Activated CD8-positive, alpha-beta T cell treated with anti-CD3 and anti-CD28 coated beads, Interleukin-2, amount 10 ng/mL, durations not matched to agents 7 days and 5 days (primary cell): Measurements from ENCODE around the gene DUOXA1. TPM values are rescaled to one million over a fixed set of nuclear protein-coding genes. Genes with fewer than 3 reads are reported as not detected.
A peak's percentile ranks its signal among the peaks of the same experiment; 100 is the strongest.

Experiments
- ATAC-seq: fragments of 150-1000 bp; cut with Tn5 transposase; one replicate; pipeline ENCODE4 v1.10.0; 2021; ENCODE audit warnings: moderate library complexity
- CTCF ChIA-PET: fragments of 350-600 bp; sonication (Branson Sonifier 250); formaldehyde crosslinking; loops from one replicate; lab custom pipeline; 2021; ENCODE audit warnings: antibody characterized with exemption; lab: Charles Lee
- POLR2A ChIA-PET: fragments of 350-600 bp; sonication (Branson Sonifier 250); formaldehyde crosslinking; loops from one replicate; lab custom pipeline; 2021; ENCODE audit warnings: antibody characterized with exemption; lab: Charles Lee
- DNase-seq: peaks from one replicate; pipeline ENCODE4 v3.0.0-alpha.2; 2020
- H3K27ac Mint-ChIP-seq: one replicate; pipeline ENCODE4 v1.8.0; 2021; ENCODE audit warnings: mild to moderate bottlenecking, mixed read lengths
- H3K27me3 Mint-ChIP-seq: one replicate; pipeline ENCODE4 v1.8.0; 2021; ENCODE audit warnings: low read depth, mixed read lengths
- H3K36me3 Mint-ChIP-seq: one replicate; pipeline ENCODE4 v1.8.0; 2021; ENCODE audit warnings: low read depth, mixed read lengths
- H3K4me1 Mint-ChIP-seq: one replicate; pipeline ENCODE4 v1.8.0; 2021; ENCODE audit warnings: low read depth, mixed read lengths
- H3K4me3 Mint-ChIP-seq: one replicate; pipeline ENCODE4 v1.8.0; 2021; ENCODE audit warnings: mild to moderate bottlenecking, mixed read lengths
- H3K9me3 Mint-ChIP-seq: one replicate; pipeline ENCODE4 v1.8.0; 2022; ENCODE audit warnings: mixed read lengths; ENCODE audit not compliant: insufficient read depth
- total RNA-seq, 2 experiments: library from RNA; stranded (reverse); gene quantifications; one replicate each; pipeline ENCODE4 v1.2.3, GENCODE V29; 2021

Gene DUOXA1
- not detected for total RNA-seq

DNA sequence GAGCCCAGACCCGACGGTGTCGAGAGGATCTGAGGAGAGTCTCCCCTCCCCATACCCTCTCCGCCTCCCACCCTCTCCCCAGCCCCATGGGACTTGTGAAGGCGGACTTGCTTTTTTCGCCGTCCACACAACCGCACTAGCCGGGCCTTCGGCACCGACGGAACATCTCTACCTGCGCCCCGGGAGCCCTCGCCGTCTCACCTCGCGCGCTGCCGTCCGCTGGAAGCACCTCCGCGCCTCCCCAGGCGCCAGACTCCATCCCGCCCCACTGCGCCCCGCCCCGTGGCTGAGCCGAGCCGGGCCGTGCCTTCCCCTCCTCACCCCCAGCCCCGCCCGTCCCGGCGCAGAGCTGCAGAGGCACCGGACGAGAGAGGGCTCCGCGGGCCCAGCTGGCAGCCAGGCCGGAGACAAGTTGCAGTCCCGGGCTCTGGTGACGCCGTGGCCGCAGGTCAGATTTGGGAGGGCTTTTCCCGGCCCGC, at the start of gene DUOXA1, which contains the start of gene DUOX1:
DUOXA1 (minus strand) TSS at position 229 of the 479 bp plus-strand sequence. CDS start 6,865 bp downstream, outside the sequence.
DUOX1 (plus strand) TSS at position 344 of the 479 bp plus-strand sequence. CDS start 1,973 bp downstream, outside the sequence.
- Mint-ChIP-seq H3K27me3 (peaks cover 76% of the 10 kb centered on the region), H3K9me3 (no peaks in the 10 kb centered on the region)
- CTCF ChIA-PET, result interaction anchor here (3.6 kb wide), 1 partner anchor 12 kb away, joined by 28 read pairs; no protein-coding TSS in a partner anchor

DNA sequence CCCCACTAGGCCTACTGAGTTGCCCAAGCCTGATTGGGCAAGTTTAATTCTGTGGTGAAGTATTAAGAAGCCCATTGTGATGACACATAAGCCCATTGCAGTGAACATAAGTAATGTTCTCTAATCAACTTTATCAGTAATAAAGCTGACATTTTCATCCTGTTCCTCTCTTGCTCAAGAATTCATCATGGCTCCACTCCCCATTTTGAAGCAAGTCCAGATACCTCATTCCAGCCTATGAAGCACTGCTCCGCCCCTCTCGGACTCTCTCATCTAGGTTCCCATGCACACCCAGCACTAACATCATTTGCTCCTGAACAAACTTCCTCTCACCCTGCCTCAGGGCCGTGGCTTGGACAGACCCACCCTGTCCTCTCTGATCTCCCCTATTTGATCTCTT, 47.6 kb upstream of the DUOXA1 start:
- ChIA-PET POLR2A (interaction anchor here (1.4 kb wide), 1 partner anchor 225 kb away, joined by 5 read pairs; a partner anchor contains a TSS), CTCF (interaction anchor here (1.0 to 2.5 kb wide), 5 partner anchors 9 to 59 kb away, joined by 3 to 14 read pairs (median 5); no protein-coding TSS in a partner anchor)
- Mint-ChIP-seq H3K9me3 (no peaks in the 10 kb centered on the region), H3K27ac (no peak overlapping the region), H3K27me3 (no peaks in the 10 kb centered on the region), H3K4me1 (peaks cover 22% of the 10 kb centered on the region), H3K4me3 (no peak overlapping the region), H3K36me3 (no peaks in the 10 kb centered on the region)
- DNase-seq, result no peak
- no peak for ATAC-seq

More for the DNA sequence above, at the start of gene DUOXA1, which contains the start of gene DUOX1:
- Mint-ChIP-seq H3K27ac (no peak within 1 kb of the TSS), H3K4me1 (peaks cover 2% of the 10 kb centered on the region), H3K4me3 (no peak within 1 kb of the TSS), H3K36me3 (no peaks in the 10 kb centered on the region)
- POLR2A ChIA-PET, result no interaction called here
- DNase-seq (peak; percentile 41), ATAC-seq (peak; percentile 68)

DNA sequence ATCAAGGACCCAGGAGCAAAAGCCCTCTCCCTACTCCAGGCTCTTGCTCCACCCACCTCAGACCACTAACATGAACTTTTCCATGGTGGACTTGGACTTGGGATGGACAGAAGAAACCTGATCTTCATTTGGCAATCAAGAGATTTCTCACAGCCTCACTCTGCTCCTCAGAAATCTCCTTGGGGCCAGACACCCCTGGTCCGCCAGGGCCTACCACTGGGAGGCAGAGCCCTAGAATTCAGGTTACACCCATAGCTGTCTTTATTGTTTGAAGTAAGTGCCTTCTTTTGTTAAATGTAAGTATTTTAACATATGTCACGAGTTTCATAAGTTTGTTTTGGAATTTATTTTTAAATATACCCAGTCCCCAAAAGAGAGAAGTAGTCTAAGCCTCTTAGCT, 44.9 kb upstream of the DUOXA1 start:
- DNase-seq (no peak), ATAC-seq (no peak)
- Mint-ChIP-seq H3K4me1 (no peaks in the 10 kb centered on the region), H3K4me3 (no peak overlapping the region), H3K27ac (no peak overlapping the region), H3K9me3 (no peaks in the 10 kb centered on the region), H3K27me3 (no peaks in the 10 kb centered on the region), H3K36me3 (no peaks in the 10 kb centered on the region)
- POLR2A ChIA-PET, result no interaction called here
- CTCF ChIA-PET, result interaction anchor here (1.0 kb wide), 1 partner anchor 56 kb away, joined by 3 read pairs; no protein-coding TSS in a partner anchor

DNA sequence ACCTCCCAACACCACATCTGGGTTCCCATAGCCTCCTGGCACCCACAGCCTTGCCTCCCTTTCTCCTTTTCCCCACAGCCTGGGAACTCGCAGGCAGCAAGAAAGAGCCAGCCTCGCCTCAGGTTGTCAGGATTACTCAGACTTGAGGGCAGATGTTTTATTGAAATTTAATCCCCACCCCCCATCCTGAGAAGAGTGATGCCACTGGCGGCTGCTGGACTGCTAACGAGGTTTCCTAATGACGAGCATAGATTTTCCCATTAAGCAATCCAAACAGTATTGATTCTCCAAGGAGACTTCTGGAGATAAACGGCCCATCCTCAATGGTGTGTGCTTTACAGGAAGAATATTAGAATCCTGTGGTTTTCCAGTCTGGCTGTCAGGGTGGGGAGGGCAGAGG, 44.4 kb upstream of the DUOXA1 start:
- H3K9me3 Mint-ChIP-seq, result no peaks in the 10 kb centered on the region
- ChIA-PET POLR2A (no interaction called here), CTCF (no interaction called here)
- no peak for DNase-seq
- no peaks in the 10 kb centered on the region for H3K36me3 Mint-ChIP-seq
- no peak overlapping the region for H3K27ac Mint-ChIP-seq
- no peak for ATAC-seq
- H3K27me3 Mint-ChIP-seq, result no peaks in the 10 kb centered on the region
- no peaks in the 10 kb centered on the region for H3K4me1 Mint-ChIP-seq
- no peak overlapping the region for H3K4me3 Mint-ChIP-seq

DNA sequence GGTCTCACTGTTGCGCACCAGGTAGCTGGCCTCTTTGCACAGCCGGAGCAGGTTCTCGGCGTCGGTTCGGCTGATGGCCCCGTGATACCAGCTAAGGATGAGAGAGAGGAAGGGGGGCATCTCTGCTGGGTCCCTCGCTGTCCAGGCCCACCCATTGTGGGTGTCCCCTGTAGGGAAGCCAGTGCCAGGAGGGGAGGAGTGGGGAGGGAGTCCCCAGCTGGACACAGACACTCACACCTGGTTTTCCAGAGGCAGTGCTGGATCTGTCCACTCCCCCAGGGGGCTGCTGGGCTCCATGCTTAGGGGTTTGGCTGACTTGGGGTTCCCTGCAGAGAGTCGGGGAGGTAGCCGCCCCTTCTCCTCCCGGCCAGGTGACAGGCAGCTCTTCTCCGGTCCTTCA, 42.2 kb upstream of the DUOXA1 start:
- CTCF ChIA-PET, result interaction anchor here (1.3 to 13.2 kb wide), 3 partner anchors 9 to 34 kb away, joined by 3 to 191 read pairs (median 8); no protein-coding TSS in a partner anchor
- POLR2A ChIA-PET, result interaction anchor here (0.9 to 1.0 kb wide), 2 partner anchors 26 to 28 kb away, joined by 3 to 7 read pairs; no protein-coding TSS in a partner anchor
- H3K4me3 Mint-ChIP-seq, result no peak overlapping the region
- H3K36me3 Mint-ChIP-seq, result no peaks in the 10 kb centered on the region
- H3K27me3 Mint-ChIP-seq, result no peaks in the 10 kb centered on the region
- H3K27ac Mint-ChIP-seq, result no peak overlapping the region
- peaks cover 2% of the 10 kb centered on the region for H3K4me1 Mint-ChIP-seq
- no peak for ATAC-seq
- no peaks in the 10 kb centered on the region for H3K9me3 Mint-ChIP-seq
- no peak for DNase-seq

- H3K4me3 Mint-ChIP-seq, result no peak overlapping the region
- no peaks in the 10 kb centered on the region for H3K27me3 Mint-ChIP-seq
- peaks cover 18% of the 10 kb centered on the region for H3K4me1 Mint-ChIP-seq
- H3K36me3 Mint-ChIP-seq, result no peaks in the 10 kb centered on the region
- H3K27ac Mint-ChIP-seq, result no peak overlapping the region
- DNase-seq (no peak), ATAC-seq (no peak)
- H3K9me3 Mint-ChIP-seq, result no peaks in the 10 kb centered on the region
- ChIA-PET CTCF (interaction anchor here (1.6 to 13.2 kb wide), 4 partner anchors 7 to 36 kb away, joined by 4 to 191 read pairs (median 10); no protein-coding TSS in a partner anchor), POLR2A (interaction anchor here (1.0 kb wide), 1 partner anchor 417 kb away, joined by 3 read pairs; no protein-coding TSS in a partner anchor)
Observed at GRCh38 chr15:45169608-45170480, 40.2 kb upstream of the DUOXA1 start.

DNA sequence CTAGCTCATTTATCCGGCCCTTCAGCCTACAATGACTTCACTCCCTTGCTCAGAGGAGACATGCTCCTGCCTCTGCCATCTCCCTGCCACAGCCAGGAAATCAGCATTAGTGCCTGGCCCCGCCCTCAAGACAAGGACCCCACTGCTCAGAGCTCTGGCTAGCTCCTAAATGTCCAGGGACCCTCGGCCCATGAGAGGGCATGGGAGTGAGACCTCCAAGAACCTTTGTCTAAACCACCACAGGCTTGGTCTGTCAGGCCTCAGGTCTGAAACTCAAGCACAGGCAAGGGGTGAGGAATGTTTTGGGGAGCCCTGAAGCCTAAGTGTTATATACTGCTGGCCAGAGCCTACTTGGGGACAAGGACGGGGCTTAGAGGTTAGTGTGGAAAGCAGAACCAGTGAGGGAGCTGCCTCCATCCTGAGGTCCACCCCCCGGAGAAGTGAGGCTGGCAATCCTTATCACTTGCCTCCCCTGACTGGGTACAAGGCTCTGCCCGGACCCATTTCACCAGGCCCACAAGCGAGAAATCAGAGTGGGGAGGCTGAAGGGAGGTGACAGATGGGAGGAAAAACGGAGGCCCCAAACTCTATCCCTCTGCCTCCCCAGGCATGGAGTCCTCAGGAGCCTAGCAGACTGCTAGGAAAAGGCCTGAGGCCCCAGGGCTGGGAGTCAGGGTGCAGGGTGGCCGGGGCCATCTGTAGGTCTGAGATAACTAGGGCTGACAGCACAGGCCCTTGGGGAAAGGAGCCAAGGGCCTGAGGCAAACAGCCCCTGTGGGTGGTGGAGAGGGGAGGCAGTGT, 39.3 kb upstream of the DUOXA1 start:
- H3K36me3 Mint-ChIP-seq, result no peaks in the 10 kb centered on the region
- no peaks in the 10 kb centered on the region for H3K9me3 Mint-ChIP-seq
- ATAC-seq, result no peak
- H3K4me1 Mint-ChIP-seq, result peaks cover 18% of the 10 kb centered on the region
- DNase-seq, result no peak
- H3K4me3 Mint-ChIP-seq, result no peak overlapping the region
- H3K27me3 Mint-ChIP-seq, result no peaks in the 10 kb centered on the region
- ChIA-PET POLR2A (interaction anchor here (1.0 to 2.3 kb wide), 4 partner anchors 12 to 418 kb away, joined by 3 to 12 read pairs (median 6); no protein-coding TSS in a partner anchor), CTCF (interaction anchor here (1.6 to 13.2 kb wide), 11 partner anchors 8 to 234 kb away, joined by 4 to 191 read pairs (median 7); a partner anchor contains a TSS)
- H3K27ac Mint-ChIP-seq, result no peak overlapping the region

- DNase-seq (no peak), ATAC-seq (no peak)
- Mint-ChIP-seq H3K27me3 (no peaks in the 10 kb centered on the region), H3K36me3 (no peaks in the 10 kb centered on the region), H3K27ac (no peak overlapping the region), H3K4me3 (no peak overlapping the region), H3K9me3 (no peaks in the 10 kb centered on the region), H3K4me1 (peaks cover 20% of the 10 kb centered on the region)
- ChIA-PET CTCF (interaction anchor here (1.6 to 13.2 kb wide), 11 partner anchors 9 to 234 kb away, joined by 4 to 191 read pairs (median 8); a partner anchor contains a TSS), POLR2A (interaction anchor here (1.3 to 2.3 kb wide), 5 partner anchors 11 to 37 kb away, joined by 3 to 12 read pairs (median 6); partner anchors contain the start of gene SHF)
Observed at GRCh38 chr15:45168286-45168685, 38.6 kb upstream of the DUOXA1 start.

GRCh38 chr15:45167631-45168205, 38.0 kb upstream of the DUOXA1 start:
- ChIA-PET POLR2A (interaction anchor here (0.9 to 2.3 kb wide), 9 partner anchors 8 to 234 kb away, joined by 3 to 12 read pairs (median 6); partner anchors contain the start of gene SHF), CTCF (interaction anchor here (1.0 to 13.2 kb wide), 13 partner anchors 10 to 235 kb away, joined by 4 to 191 read pairs (median 7); a partner anchor contains a TSS)
- H3K27ac Mint-ChIP-seq, result peak overlapping the region; percentile 75
- no peaks in the 10 kb centered on the region for H3K36me3 Mint-ChIP-seq
- H3K4me3 Mint-ChIP-seq, result peak overlapping the region; percentile 67
- ATAC-seq (no peak), DNase-seq (no peak)
- H3K27me3 Mint-ChIP-seq, result no peaks in the 10 kb centered on the region
- peaks cover 20% of the 10 kb centered on the region for H3K4me1 Mint-ChIP-seq
- no peaks in the 10 kb centered on the region for H3K9me3 Mint-ChIP-seq

GRCh38 chr15:45166834-45167630, 37.4 kb upstream of the DUOXA1 start:
- Mint-ChIP-seq H3K4me1 (peaks cover 20% of the 10 kb centered on the region), H3K4me3 (peak overlapping the region; percentile 67), H3K27ac (peak overlapping the region; percentile 75), H3K36me3 (no peaks in the 10 kb centered on the region), H3K9me3 (no peaks in the 10 kb centered on the region), H3K27me3 (no peaks in the 10 kb centered on the region)
- DNase-seq (peak; percentile 87), ATAC-seq (peak; percentile 91)
- POLR2A ChIA-PET, result interaction anchor here (0.9 to 2.3 kb wide), 9 partner anchors 8 to 235 kb away, joined by 3 to 12 read pairs (median 6); partner anchors contain the start of gene SHF
- CTCF ChIA-PET, result interaction anchor here (1.0 to 13.2 kb wide), 13 partner anchors 10 to 235 kb away, joined by 4 to 191 read pairs (median 7); a partner anchor contains a TSS
